ENCODE data around the gene HELZ. TPM values are rescaled to one million over a fixed set of nuclear protein-coding genes. Genes with fewer than 3 reads are reported as not detected.

Gene HELZ
- total RNA-seq, 1 donor from 2014 or later = 39.1 TPM

- no peak overlapping the region for H3K27ac Mint-ChIP-seq (ENCODE audit: unreplicated experiment)
- H3K27me3 Mint-ChIP-seq (ENCODE audit: low read depth) = no peaks in the 10 kb centered on the region
- no peak for DNase-seq (ENCODE audit: low read depth, low spot score)
- H3K4me1 Mint-ChIP-seq = no peaks in the 10 kb centered on the region
- H3K9me3 Mint-ChIP-seq = no peaks in the 10 kb centered on the region
- TF ChIP-seq CTCF (conservative IDR thresholded peaks at IDR 0.05) = no peak
- H3K36me3 Mint-ChIP-seq (ENCODE audit: low read depth) = peaks cover 8% of the 10 kb centered on the region
- no peak overlapping the region for H3K4me3 Mint-ChIP-seq
Measured at GRCh38 chr17:67160791-67161190, 84.2 kb downstream of the HELZ start.

GRCh38 chr17:67157732-67158639, 87.0 kb downstream of the HELZ start:
- peak; percentile 54 for TF ChIP-seq CTCF (conservative IDR thresholded peaks at IDR 0.05)
- no peaks in the 10 kb centered on the region for H3K27me3 Mint-ChIP-seq (ENCODE audit: low read depth)
- H3K4me3 Mint-ChIP-seq = no peak overlapping the region
- no peaks in the 10 kb centered on the region for H3K4me1 Mint-ChIP-seq
- peak overlapping the region; percentile 15 for H3K27ac Mint-ChIP-seq (ENCODE audit: unreplicated experiment)
- no peak for DNase-seq (ENCODE audit: low read depth, low spot score)
- H3K36me3 Mint-ChIP-seq (ENCODE audit: low read depth) = peaks cover 13% of the 10 kb centered on the region
- H3K9me3 Mint-ChIP-seq = no peaks in the 10 kb centered on the region

- no peak for TF ChIP-seq CTCF (conservative IDR thresholded peaks at IDR 0.05)
- Mint-ChIP-seq H3K36me3 (ENCODE audit: low read depth) (peaks cover 13% of the 10 kb centered on the region), H3K27ac (ENCODE audit: unreplicated experiment) (no peak overlapping the region), H3K27me3 (ENCODE audit: low read depth) (no peaks in the 10 kb centered on the region), H3K9me3 (no peaks in the 10 kb centered on the region), H3K4me1 (no peaks in the 10 kb centered on the region), H3K4me3 (no peak overlapping the region)
- no peak for DNase-seq (ENCODE audit: low read depth, low spot score)
Measured at GRCh38 chr17:67156269-67157199, 88.5 kb downstream of the HELZ start.

GRCh38 chr17:67152824-67153223, 92.2 kb downstream of the HELZ start:
- Mint-ChIP-seq H3K27ac (ENCODE audit: unreplicated experiment) (no peak overlapping the region), H3K4me1 (no peaks in the 10 kb centered on the region), H3K4me3 (no peak overlapping the region), H3K27me3 (ENCODE audit: low read depth) (no peaks in the 10 kb centered on the region), H3K9me3 (no peaks in the 10 kb centered on the region), H3K36me3 (ENCODE audit: low read depth) (peaks cover 13% of the 10 kb centered on the region)
- DNase-seq (ENCODE audit: low read depth, low spot score) = no peak
- TF ChIP-seq CTCF (conservative IDR thresholded peaks at IDR 0.05) = no peak

- Mint-ChIP-seq H3K27me3 (ENCODE audit: low read depth) (no peaks in the 10 kb centered on the region), H3K4me3 (no peak overlapping the region), H3K36me3 (ENCODE audit: low read depth) (peaks cover 10% of the 10 kb centered on the region), H3K27ac (ENCODE audit: unreplicated experiment) (no peak overlapping the region), H3K4me1 (no peaks in the 10 kb centered on the region), H3K9me3 (no peaks in the 10 kb centered on the region)
- no peak for TF ChIP-seq CTCF (conservative IDR thresholded peaks at IDR 0.05)
- DNase-seq (ENCODE audit: low read depth, low spot score) = no peak
Measured at GRCh38 chr17:67151717-67152116, 93.3 kb downstream of the HELZ start.
